HT1080 (cell line): ENCODE data around the gene ASPA. TPM values are rescaled to one million over a fixed set of nuclear protein-coding genes. Genes with fewer than 3 reads are reported as not detected.
"Not testable (repeated sequence)": the region's sequence is repeated elsewhere in the genome, so short reads cannot be mapped to it uniquely, and the experiment has no call there.

Experiments used
- DNase-seq: peaks from one replicate; pipeline ENCODE4 v3.0.0-alpha.2; 2015; ENCODE audit warnings: low read depth
- total RNA-seq: library from RNA; depleted of rRNA; stranded (reverse); fragments of >200 nt; shearing (Covaris generic); gene quantifications from 2 replicates; pipeline ENCODE4 v1.2.3, GENCODE V29; 2014

ASPA gene
- total RNA-seq, 1 experiment from 2014 or later, result not detected

DNA sequence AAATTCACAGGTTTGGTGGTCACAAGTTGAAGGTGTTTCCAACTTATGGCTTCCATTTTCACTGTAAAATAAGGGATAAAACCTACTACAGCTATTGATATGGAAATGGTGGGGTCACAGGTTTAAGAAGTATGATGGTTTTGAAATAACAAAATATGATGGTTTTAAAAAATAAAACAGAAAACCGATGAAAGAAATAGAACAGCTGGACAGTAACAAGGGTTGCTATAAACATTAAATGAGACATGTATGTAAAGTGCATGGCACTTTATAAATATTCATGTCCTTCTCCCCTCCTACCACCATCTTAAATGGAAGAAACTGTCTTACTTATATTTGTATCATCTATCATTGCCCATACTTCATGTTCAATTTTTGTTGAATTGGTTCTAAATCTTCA, 31.3 kb downstream of the ASPA start:
- no peak for DNase-seq

DNA sequence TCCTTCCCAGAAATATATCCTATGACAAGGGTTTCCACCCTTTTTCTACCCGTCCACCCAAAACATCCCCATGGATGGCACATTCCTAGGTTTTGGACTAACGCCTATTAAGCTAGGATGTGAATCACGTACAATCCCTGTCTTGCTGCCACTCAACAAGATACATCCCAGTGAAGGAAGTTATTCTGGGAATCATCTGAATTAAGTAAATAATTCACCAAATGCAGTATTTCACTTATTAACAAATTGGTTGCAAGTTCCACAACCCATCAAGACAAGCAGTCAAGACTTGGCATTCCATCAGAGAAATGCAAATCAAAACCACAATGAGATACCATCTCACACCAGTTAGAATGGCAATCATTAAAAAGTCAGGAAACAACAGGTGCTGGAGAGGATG, 32.1 kb downstream of the ASPA start:
- no peak for DNase-seq

DNA sequence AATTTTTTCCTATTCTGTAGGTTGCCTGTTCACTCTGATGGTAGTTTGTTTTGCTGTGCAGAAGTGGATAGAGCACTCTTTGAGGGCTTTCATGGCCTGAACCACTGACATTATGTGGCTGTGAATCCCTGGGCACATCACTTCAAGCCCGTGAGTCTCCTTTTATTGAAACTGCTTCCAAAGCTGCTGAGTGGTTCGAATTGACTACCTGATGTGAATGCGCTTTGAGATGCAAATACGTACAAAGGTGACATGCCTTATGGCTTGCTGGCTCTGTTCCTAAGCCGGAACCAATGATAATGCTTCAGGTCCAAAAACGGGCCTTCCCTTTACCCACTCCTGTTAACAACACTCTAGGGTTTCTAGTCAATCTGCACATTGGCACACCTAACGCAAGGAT, 34.3 kb downstream of the ASPA start:
- DNase-seq, result no peak

DNA sequence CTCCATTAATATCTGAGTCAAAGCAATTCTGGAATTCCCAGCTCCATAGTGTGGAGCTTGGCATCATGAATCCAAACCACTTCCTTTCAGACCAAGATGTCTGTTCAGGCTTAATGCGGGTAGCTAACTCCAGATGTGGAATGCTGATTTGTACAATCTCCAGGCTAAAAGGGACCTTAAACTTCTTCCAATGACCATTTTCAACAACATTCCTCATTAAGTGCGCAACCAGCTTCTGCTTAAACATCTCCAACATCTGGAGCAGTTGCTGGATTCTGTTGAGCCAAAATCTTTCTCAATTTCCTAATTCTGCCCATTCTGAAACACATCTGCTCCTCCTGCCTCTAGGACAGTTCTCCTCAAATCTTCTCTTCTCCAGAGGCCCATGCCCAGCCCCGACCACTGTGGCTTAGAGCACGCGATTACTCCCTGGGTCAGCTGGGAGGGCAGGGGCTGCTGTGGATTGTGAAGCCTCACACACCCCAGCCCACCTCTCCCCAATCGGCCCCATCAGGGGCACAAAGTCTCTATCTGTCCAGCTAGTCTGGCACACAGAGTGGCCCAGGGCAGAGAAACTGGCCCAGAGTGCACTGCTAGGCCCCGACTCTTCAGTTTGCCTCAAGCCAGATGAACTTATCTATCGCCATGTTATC, 36.2 kb downstream of the ASPA start:
- DNase-seq, result no peak

DNA sequence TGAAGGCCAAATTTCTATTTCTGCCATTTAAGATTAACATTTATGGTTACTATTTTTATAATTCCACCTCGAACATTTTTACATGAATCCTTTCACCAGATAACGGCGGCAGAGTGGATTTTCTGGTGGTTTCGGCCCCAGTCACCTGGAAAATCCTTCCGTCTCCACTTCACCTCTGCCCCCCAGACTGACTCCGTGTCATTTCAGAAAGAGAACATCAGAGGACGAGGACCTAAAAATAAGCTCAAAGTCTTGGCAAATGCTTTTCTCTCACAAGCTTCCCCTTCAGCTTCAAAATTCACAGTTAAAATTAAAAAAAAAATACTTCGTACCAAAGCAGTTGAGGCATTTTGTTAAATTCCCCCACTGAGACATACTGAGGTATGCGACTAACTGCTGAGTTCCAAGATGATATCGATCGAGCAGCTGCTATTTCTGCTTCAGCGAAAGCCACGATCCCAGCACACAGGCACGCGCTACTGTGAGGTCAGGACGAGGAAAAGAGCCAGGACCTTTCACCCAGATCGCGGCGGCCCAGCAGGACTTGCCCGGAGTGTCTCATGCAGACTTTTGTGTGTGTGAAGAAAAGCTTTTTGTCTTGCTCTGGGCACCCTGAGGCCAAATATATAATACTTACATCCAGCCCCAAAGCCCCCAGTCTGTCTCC, 36.8 kb downstream of the ASPA start:
- no peak for DNase-seq

DNA sequence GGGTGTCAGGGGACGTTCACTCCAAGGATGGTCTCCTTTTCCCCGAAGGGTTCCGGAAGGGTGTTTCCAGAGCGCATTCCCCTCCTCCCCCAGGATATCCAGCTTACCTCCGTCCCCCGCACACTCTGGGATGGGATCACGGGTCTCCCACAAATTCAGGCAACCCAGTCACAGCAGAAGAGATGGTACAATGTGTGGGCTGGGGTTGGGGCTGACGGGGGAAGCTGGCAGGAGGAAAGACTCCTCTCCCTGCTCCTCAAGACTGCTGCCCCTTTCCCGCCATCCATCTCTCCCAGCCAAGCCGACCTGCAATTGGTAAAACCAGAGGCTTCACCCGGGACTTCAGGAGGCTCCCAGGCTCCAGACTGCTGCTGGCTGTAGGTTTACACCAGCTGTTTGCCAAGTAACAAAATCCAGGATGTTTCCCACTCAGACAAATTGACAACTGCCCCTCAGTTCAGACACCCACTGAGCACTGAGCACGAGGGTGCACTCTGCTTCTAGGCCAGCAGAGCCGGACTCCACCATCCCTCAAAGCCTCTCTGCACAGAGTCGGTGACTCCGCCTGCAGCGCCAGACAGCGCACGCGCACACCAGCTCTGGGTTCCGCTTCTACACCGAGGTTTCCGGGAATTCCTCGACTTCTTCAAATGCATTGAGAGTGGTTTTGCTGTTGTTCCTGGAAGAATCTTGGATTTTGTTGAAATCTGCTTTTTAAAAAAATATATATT, 37.7 kb downstream of the ASPA start:
- DNase-seq, result no peak

DNA sequence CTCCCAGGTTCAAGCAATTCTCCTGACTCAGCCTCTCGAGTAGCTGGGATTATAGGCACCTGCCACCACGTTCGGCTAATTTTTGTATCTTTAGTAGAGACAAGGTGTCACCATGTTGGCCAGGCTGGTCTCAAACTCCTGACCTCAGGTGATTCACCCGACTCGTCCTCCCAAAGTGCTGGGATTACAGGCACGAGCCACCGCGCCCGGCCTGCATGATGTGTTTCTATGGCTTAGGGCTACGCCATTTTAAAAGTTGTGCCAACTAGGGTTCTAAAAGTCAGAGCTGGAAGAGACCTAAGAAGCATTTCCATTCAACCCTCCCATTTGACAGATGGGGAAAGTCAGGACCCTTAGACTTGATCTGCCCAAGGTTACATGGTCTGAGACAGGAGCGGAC, 38.4 kb downstream of the ASPA start:
- not testable (repeated sequence) for DNase-seq

DNA sequence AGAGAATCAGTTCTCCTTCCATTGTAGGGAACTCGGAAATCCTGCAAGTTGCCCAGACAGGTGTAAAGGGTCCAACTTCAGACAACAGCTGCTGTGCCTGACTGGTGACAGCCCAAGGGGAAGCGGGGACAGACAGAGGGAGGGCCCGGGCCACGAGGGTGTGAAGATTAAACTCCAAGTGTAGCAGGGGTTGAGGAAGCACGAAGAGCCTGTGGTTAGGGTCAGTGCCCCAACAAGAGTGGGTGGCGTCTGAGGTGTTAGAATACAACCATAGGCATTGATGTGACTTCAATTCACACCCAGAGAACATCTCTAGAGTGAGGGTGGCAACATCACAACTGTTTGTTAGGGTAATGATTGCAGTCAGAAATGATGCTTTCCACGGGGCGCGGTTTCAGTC, 39.1 kb downstream of the ASPA start:
- no peak for DNase-seq

DNA sequence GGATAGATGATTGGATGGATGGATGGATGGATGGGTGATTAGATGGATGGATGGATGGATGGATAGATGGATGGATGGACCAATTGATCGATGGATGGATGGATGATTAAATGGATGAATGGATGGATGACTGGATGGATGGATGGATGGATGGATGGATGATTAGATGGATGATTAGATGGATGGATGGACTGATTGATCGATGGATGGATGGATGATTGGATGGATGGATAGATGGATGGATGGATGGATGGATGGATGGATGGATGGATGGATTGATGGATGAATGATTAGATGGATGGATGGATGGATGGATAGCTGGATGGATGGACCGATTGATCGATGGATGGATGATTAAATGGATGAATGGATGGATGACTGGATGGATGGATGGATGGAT, 43.7 kb downstream of the ASPA start:
- not testable (repeated sequence) for DNase-seq

DNA sequence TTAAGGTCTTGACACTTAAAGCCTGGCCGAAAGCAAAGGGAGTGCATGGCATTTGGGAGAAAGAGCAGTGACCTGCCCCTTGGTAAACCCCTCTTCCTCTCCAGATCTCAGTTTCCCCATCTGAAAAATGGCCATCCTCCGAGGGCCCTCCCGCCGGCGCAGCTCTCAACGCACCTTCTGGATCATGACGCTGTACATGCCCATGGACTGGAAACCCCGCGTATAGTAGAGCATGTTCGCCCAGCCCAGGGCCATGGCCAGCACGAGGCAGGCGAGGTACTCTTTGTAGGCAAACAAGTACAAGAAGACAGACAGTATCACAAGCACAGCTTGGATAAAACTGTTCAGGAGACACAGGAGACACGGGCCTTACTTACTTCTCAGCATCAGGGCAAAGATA, 48.2 kb downstream of the ASPA start:
- DNase-seq, result no peak

DNA sequence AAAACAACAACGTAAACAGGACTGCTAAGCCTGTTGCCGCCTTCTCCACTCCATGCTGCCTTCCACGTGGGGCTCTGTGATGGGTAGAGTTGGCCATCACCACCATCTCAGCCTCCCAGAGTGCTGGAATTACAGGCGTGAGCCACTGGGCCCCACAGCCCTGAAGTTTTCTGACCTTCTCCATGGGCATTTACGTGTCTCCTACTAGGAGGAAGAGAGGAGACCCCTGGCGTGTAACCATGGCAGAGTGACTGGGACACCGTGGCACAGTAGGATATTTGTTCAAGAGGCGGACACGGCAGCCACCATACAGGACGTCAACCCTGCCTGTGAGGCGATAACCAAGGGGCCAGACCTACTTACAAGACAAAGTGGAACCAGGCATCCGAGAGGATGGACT, 50.7 kb downstream of the ASPA start:
- DNase-seq, result no peak

DNA sequence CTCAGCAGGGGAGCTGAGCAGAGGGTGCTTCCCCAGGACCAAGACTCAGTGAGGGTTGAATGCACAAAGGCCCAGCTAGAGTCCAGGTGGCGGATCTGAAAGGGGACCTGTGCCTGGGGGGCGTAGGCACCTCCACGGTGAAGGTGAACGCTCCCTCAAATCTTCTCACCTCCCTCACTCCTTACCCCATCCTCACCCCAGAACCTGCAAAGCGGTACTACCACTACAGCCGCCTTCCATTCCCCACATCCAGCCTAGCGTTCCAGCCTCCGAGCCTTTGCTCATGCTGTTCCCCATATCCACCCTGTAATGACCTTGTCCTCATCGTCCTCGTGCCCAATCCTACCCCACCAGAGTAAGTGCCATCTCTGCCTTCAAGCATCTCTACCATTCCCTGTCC, 51.2 kb downstream of the ASPA start:
- DNase-seq, result no peak

DNA sequence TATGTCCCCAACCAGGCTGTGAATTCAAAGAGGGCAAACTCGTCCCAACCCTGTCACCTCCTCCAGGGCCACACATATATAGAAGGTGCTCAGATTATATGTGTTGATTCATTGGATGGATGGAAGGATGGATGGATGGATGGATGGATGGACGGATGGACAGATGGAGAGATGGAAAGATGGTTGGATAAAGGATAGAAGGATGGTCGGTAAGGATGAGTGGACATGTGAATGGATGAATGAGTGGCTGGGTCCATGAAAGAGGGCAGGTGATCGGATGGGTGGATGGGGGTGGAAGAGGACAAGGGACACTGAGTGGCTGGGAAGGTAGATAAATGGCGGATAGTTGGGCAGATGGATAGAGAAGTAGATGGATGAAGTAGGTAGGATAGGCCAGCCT, 51.7 kb downstream of the ASPA start:
- DNase-seq, result no peak

DNA sequence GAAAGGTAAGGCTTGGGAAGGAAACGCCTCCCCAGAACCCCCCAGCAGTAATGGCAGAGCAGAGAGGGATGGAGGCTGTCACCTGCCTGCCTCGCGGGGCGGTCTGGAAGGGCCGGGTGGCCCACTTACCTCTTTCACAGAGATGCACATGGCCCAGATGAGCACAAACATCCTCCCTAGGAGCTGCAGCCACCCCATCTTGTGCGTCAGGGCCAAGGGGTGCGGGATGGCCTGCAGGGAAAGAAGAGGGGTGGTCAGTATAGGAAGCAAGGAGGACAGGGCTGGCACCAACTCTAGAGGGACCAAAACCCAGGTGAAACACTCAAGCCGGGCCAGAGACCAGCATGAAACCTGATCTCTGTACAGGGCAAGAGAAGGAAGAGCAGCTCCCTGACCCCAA, 52.1 kb downstream of the ASPA start:
- DNase-seq, result no peak

DNA sequence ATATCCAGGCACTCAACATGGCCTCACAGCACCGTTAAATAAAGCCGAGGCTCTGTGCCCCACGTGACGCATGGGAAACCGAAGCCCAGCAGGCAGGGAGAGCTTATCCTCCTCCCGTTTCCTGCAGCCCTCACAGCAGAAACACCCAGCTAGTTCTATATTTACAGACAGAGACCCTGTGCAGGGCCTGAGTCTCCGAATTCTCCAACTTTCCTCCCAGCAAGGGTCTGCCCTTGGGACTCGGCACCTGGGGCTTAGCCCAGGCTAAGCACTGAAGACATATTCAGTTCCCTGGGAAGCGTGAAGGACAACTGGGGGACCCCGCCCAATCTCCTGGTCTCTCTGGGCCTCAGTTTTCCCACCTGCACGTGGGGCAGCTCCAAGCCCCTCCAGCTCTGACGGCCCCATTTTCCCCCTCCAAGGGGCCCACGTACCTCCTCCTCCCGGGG, 52.6 kb downstream of the ASPA start:
- no peak for DNase-seq

DNA sequence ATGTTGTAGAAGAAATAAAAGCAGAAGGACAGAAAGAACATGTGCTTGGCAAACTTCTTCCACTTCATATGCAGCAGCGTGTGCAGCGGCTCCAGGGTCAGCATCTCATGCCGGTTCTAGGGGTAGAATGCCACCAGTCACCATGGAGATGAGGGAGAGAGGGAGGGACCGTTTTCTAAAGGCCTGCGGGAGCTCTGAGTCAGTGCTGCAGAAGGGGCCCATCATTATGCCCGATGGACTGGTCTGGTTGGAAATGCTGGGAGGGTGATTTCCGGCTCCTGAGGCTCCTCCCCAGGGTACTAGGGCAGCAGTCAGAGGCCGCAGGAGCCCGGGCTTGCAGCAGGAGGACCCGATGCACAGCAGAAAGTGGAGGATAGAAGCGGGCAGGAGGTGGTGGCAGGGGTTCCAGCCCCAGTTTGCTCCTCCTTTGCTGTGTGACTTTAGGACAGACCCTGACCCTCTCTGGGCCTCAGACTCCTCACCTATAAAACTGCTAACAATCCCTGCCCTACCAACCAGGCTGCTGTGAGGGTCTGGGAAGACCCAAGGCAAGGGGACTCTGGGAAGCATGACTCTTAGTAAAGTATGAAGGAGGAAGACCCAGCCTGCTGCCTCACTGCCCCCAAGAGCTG, 53.2 kb downstream of the ASPA start:
- DNase-seq, result peak; percentile 63

DNA sequence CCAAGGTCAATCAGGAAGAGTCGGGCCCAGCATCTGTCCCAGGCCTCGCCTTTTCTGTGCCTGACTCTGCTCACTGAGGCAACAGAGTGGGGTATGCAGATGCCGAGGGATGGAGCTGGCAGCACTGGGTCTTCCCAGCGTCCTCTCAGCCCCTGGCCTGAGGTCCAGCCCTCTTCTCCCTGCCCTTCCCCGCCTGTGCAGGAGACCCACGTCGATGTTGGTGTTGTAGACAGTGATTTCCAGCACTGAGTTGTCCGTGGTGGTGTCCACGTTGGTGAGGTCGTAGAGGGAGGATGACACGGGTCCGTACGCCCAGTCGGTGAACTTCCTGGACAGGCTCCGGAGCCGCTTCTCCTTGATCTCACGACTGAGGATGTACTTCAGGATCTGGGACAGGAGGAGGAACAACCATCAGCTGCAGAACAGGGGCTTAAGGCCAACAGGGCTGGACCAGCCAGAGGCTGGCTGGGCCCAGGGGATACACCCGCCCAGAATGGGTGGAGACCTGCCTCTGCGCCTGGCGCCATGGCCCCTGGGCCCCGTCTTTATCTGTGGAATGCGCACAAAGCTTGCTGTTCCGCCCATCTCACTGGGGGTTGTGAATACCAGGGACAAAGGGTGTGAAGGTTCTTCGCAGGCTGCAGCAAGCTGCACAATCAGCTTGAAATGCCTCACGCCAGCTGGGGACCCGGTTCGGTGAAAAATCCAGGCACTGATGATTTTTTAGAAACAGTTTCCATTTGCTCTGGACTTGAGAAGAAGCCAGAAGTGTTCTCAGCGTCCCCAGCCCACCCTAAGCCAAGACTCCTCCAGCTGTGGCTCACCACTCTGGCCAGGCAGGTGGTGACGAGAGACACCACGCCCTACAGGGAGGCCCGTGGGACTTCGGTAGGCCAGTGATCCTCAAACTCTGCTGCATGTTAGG, 54.3 kb downstream of the ASPA start:
- DNase-seq, result no peak

DNA sequence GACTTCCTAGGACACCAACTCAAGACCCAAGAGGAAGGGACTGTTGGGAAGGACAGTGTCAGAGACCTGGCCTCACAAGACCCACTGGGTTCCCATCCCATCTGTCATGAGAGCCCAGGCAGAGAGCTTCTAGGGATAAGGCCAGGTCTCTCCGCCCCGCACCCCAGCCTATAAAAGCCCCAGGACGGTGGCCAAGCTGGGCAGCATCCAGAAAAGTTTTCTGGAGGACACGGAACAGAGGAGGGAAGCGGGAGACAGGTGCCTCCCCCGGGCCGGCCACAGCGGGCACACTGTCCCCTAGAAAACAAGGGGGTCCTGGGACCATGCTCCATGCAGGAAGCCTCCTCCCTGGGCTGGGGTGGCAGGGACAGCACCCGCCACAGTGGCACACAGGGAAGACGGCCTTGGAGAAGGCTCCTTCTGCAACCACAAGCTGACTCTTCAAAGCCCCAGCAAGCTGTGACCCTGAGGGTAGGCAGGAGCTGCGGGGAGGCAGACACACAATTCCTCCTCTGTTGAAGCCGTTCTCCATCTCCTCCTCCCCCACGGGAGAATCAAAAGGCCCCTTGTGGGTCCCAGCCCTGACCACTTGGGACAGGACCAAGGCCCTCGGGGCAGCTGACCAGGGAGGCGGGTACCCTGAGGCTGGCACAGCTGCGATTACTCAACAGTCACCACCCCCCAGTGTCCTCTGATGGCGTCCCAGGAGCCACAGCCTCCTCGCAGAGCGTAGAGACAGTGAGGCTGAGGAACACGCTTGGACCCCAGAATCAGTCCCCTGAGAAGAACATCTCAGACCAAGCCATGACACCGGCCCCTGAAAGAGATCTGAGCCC, 55.7 kb downstream of the ASPA start:
- DNase-seq, result no peak

DNA sequence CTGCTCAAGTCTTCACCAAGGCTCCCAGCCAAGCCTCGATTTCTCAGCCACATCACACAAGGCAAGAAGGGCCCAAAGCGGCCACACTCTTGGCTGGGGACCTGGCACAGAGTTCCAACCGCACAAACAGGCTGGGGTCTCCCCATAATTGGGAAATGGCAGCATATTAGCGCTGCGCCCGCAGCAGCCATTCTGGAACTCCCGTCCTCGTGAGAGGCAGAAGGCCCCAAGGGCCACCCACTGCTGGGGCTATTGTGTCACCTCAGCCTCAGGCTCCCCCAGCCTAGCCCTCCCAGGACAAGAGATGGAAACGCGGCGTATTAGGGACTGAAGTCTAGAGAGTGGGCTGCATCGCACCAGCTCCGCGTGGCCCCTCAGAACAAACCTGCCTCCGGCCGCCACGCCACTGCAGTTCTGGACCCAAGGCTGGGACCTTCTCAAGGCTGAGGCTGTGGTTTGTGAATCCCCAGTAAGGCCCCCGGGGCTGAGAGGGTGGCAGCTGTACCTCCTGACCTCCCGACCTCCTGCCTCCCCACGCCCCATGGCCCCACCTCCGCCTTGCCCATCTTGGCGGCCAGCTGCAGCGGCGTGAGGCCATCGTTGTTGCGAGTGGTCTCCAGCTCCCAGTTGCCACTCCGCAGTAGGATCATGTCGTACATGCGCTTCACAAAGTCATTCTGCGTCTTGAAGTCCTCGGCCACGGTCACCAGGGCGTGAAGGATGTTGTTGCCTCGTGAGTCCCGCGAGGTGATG, 56.5 kb downstream of the ASPA start:
- no peak for DNase-seq

DNA sequence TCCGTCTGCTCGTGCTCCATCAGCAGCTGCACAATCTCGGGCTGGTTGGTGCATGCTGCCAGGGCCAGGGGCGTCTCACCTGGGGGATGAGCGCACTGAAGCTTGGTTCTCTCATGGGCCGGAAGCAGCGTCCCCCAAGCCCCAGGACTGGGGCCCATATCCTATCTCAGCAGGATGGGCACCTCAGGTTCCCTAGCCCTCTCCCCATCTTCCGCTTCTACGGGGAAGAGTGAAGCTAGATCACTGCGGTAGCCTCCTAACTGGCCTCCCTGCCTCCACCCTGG, 57.0 kb downstream of the ASPA start:
- DNase-seq, result no peak
